Right lobe of liver (tissue), 6 donors: ENCODE results near the gene PGP. TPM values are rescaled to one million over a fixed set of nuclear protein-coding genes. Genes with fewer than 3 reads are reported as not detected.
"Not testable (repeated sequence)": the region's sequence is repeated elsewhere in the genome, so short reads cannot be mapped to it uniquely, and the experiment has no call there.

Experiments used
- ATAC-seq, 4 donors: fragments of 200-7000 bp; cut with Tn5 transposase; one replicate each; pipeline ENCODE4 v1.9.1; 2020; ENCODE audit warnings: mild to moderate bottlenecking in 4 of 4, moderate library complexity in 4 of 4
- DNase-seq, 3 donors: peaks; one replicate each; pipeline ENCODE4 v3.0.0-alpha.2; 2020
- H3K27ac ChIP-seq, 3 donors: fragments of 200-600 bp; one replicate each; pipeline ENCODE4 v1.8.0; 2022
- H3K27me3 ChIP-seq, 2 donors: fragments of 200-600 bp; one replicate each; pipeline ENCODE4 v1.8.0; 2022
- H3K36me3 ChIP-seq, 4 donors: fragments of 200-600 bp; sonication (generic) in 1 of 4; one replicate each; pipeline versions ENCODE4 v1.5.1 to v1.8.0; 2017 to 2022; ENCODE audit warnings: control low read depth in 1 of 4
- H3K4me1 ChIP-seq, 4 donors: fragments of 200-600 bp; sonication (generic) in 1 of 4; one replicate each; pipeline versions ENCODE4 v1.5.1 to v1.8.0; 2017 to 2022; ENCODE audit warnings: control low read depth in 1 of 4
- H3K4me3 ChIP-seq, 3 donors: fragments of 200-600 bp; one replicate each; pipeline ENCODE4 v1.8.0; 2022
- H3K9me3 ChIP-seq, 4 donors: fragments of 200-600 bp; sonication (generic) in 1 of 4; one replicate each; pipeline versions ENCODE4 v1.5.1 to v1.8.0; 2017 to 2022; ENCODE audit warnings: control low read depth in 1 of 4
- POLR2A ChIP-seq: fragments of 450-650 bp; IDR thresholded peaks from one replicate; pipeline ENCODE4 v1.6.1; 2017; ENCODE audit warnings: antibody characterized with exemption, mild to moderate bottlenecking
- WGBS: methylation state at CpG from one replicate; pipeline ENCODE4 v1.1.6; 2018; ENCODE audit warnings: low coverage, low lambda C conversion rate; ENCODE audit not compliant: insufficient coverage; ENCODE audit errors: missing lambda C conversion rate; 5-methylcytosine and 5-hydroxymethylcytosine counted together
- intact Hi-C, 2 donors: fragments of 100-400 bp; cut with DNase I; formaldehyde crosslinking; loops; one replicate each; pipeline versions ENCODE4 v1.11.2 to v1.14.1; 2022
- long read RNA-seq: library from polyadenylated mRNA; unstranded; transcript quantifications from one replicate; pipeline ENCODE4 v2.0.0, GENCODE V29; 2019
- total RNA-seq, 6 experiments: library from RNA; depleted of rRNA in 2 of 6; stranded (reverse); fragments of >200 nt in 2 of 6; fragmentation: NEBNext Ultra II Directional in 3 of 6; extraction: Animal tissue kit (Norgen Biotek cat#: 25700) in 3 of 6; gene quantifications; one replicate each; pipeline versions ENCODE4 v1.1.0 to v1.2.4, GENCODE V29; 2016 to 2023
- TF ChIP-seq, protein P1 (sequence below), 4 donors: fragments of 200-600 bp in 3 of 4; fragments of 450-650 bp in 1 of 4; IDR thresholded peaks; one replicate each; pipeline versions ENCODE4 v1.5.1 to v1.8.0; 2016 to 2022; ENCODE audit warnings: antibody characterized with exemption in 4 of 4, mild to moderate bottlenecking in 2 of 4
- donor health status: DM: no; HTN: yes; CAD: no.
- donor health status: DM: no; HTN: no; CAD: no.
- donor health status: DM: no; HTN: no; CAD: no.
- donor health status: DM: no; HTN: yes; CAD: no.
- donor health status: DM: no; HTN: yes; CAD: no.

Gene PGP, protein sequence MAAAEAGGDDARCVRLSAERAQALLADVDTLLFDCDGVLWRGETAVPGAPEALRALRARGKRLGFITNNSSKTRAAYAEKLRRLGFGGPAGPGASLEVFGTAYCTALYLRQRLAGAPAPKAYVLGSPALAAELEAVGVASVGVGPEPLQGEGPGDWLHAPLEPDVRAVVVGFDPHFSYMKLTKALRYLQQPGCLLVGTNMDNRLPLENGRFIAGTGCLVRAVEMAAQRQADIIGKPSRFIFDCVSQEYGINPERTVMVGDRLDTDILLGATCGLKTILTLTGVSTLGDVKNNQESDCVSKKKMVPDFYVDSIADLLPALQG
- 10 to 100 TPM in 1 of 6 experiments, 1 to 10 TPM in 5; 3.8 to 14.2 (median 6.9) TPM for total RNA-seq
- long read RNA-seq, partial matches to known transcripts, result 0 of 1 reads
- long read RNA-seq, other reads (novel, unspliced or antisense), result 1 of 1 reads

DNA sequence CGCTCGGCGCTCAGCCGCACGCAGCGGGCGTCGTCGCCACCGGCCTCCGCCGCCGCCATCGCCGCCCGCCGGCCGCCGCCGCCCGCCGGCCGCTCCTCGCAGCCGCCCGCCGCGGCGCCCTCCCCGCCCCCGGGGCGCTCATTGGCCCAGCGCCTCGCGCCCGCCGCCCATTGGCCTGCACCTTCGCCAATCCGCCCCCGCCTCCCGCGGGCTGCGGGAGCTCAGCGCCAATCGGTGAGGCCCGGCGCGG, at the start of gene PGP:
Gene PGP (minus strand): TSS at position 122 of the 250 bp plus-strand sequence. CDS start 63 bp downstream, at position 59.
- H3K9me3 ChIP-seq, result no peaks in the 10 kb centered on the region
- TF ChIP-seq, protein P1, sequence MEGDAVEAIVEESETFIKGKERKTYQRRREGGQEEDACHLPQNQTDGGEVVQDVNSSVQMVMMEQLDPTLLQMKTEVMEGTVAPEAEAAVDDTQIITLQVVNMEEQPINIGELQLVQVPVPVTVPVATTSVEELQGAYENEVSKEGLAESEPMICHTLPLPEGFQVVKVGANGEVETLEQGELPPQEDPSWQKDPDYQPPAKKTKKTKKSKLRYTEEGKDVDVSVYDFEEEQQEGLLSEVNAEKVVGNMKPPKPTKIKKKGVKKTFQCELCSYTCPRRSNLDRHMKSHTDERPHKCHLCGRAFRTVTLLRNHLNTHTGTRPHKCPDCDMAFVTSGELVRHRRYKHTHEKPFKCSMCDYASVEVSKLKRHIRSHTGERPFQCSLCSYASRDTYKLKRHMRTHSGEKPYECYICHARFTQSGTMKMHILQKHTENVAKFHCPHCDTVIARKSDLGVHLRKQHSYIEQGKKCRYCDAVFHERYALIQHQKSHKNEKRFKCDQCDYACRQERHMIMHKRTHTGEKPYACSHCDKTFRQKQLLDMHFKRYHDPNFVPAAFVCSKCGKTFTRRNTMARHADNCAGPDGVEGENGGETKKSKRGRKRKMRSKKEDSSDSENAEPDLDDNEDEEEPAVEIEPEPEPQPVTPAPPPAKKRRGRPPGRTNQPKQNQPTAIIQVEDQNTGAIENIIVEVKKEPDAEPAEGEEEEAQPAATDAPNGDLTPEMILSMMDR (IDR thresholded peaks at IDR 0.05), result no peak
- no peak for TF ChIP-seq POLR2A
- DNase-seq (no peak), ATAC-seq (peak in 3 of 4 donors; percentile 89 to 93 (median 93))
- peak within 1 kb of the TSS; percentile 82 to 83 (median 82) for H3K27ac ChIP-seq
- H3K4me1 ChIP-seq, result peaks cover 0 to 19% (median 9%) of the 10 kb centered on the region in 4 donors
- peak within 1 kb of the TSS; percentile 60 to 76 (median 63) for H3K4me3 ChIP-seq
- H3K27me3 ChIP-seq, result no peaks in the 10 kb centered on the region
- no CpG with 5 or more reads among the region's 48 CpGs for WGBS
- intact Hi-C loops, result no loop called here
- H3K36me3 ChIP-seq, result no peaks in the 10 kb centered on the region

DNA sequence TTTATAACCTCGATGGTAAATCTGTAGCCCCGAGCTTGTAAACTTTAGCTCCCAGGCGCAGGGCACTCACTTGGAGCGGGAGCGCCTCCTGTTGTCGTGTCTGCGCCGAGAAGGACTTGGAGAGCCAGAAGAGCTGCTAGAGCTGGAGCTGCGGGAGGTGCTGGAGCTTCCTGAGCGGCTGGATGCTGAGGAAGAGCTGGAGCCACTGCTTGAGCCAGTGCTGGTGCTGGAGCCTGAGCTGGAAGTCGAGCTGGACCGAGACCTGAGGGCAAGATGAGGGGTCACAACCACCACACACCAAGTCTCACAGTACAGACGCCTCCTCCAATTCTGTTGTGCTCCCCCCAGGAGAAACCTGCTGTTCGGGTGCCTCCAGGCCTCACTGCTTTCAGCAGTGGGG, 48.4 kb upstream of the PGP start:
- H3K4me1 ChIP-seq, result peaks cover 0 to 12% (median 2%) of the 10 kb centered on the region in 4 donors
- H3K4me3 ChIP-seq, DNase-seq, intact Hi-C loops, ATAC-seq, H3K9me3 ChIP-seq, H3K27ac ChIP-seq, H3K27me3 ChIP-seq: not testable (repeated sequence)
- peaks cover 0 to 60% (median 22%) of the 10 kb centered on the region in 4 donors for H3K36me3 ChIP-seq
- 71% methylated on average over 13 of the region's 14 CpGs for WGBS

DNA sequence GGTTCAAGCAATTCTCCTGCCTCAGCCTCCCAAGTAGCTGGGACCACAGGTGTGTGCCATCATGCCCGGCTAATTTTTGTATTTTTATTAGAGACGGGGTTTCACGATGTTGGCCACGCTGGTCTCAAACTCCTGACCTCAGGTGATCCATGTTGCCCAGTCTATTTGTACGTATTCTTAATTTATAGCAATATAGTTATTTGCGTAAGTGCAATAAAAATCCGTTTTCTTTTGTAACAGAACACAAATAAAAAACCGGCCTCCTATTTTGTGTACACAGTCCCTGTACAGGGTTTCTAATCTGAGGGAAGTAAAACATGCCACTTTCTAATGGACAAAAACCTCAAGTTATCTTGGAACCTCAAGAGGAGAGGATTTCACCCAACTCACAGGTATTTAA, 45.6 kb upstream of the PGP start:
- Histone ChIP-seq H3K36me3 (peaks cover under 1 to 88% (median 34%) of the 10 kb centered on the region in 4 donors), H3K27me3 (no peaks in the 10 kb centered on the region), H3K4me3 (no peak overlapping the region), H3K4me1 (peaks cover 0 to 2% (median 0%) of the 10 kb centered on the region in 4 donors), H3K9me3 (no peaks in the 10 kb centered on the region), H3K27ac (no peak overlapping the region)
- ATAC-seq (no peak), DNase-seq (no peak)
- TF ChIP-seq, protein P1 (IDR thresholded peaks at IDR 0.05), result no peak
- TF ChIP-seq POLR2A, result no peak
- WGBS, result 91% methylated on average over 7 of the region's 8 CpGs
- intact Hi-C loops, result no loop called here

DNA sequence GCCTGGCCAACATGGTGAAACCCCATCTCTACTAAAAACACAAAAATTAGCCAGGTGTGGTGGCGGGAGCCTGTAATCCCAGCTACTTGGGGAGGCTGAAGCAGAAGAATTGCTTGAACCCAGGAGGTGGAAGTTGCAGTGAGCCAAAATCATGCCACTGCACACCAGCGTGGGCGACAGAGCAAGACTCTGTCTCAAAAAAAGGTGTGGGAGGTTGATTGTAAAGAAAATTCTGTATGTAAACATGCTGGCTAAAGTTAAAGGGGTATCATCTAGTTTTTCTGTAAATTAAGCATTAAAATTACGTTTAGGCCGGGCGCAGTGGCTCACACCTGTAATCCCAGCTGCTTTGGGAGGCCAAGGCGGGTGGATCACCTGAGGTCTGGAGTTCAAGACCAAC, 43.9 kb upstream of the PGP start:
- H3K4me1 ChIP-seq, H3K4me3 ChIP-seq, H3K27ac ChIP-seq, DNase-seq, ATAC-seq, H3K9me3 ChIP-seq, H3K27me3 ChIP-seq, intact Hi-C loops: not testable (repeated sequence)
- H3K36me3 ChIP-seq, result peaks cover 4 to 97% (median 39%) of the 10 kb centered on the region in 4 donors
- 92% methylated on average over 7 of the region's 7 CpGs for WGBS

DNA sequence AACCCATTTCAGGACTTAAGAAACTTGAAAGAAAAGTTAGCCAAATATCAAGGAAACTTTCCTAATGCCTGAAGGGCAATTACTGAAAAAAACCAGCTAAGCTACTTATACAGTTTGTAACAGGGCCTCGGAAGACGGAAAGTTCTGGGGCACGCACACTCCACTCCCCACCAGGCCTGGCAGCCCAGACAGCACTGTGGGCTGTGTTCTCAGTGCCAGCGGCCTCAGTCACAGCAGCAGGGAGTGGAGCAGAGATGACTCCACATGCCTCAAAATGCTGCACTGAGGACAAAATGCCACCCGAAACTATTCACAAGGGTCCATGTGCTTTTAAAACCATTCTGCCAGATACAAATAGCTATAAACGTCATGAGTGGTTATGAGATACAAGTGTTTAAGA, 43.1 kb upstream of the PGP start:
- Histone ChIP-seq H3K27ac (no peak overlapping the region), H3K36me3 (peaks cover 4 to 89% (median 38%) of the 10 kb centered on the region in 4 donors), H3K4me3 (no peak overlapping the region), H3K4me1 (peaks cover 0 to 13% (median 0%) of the 10 kb centered on the region in 4 donors), H3K27me3 (no peaks in the 10 kb centered on the region), H3K9me3 (no peaks in the 10 kb centered on the region)
- intact Hi-C loops, result no loop called here
- DNase-seq (no peak), ATAC-seq (no peak)
- WGBS, result 83% methylated on average over 2 of the region's 6 CpGs
- TF ChIP-seq, protein P1 (IDR thresholded peaks at IDR 0.05), result no peak
- no peak for TF ChIP-seq POLR2A
